ENCODE measurements around the gene TRIO.

The TRIO gene

DNA sequence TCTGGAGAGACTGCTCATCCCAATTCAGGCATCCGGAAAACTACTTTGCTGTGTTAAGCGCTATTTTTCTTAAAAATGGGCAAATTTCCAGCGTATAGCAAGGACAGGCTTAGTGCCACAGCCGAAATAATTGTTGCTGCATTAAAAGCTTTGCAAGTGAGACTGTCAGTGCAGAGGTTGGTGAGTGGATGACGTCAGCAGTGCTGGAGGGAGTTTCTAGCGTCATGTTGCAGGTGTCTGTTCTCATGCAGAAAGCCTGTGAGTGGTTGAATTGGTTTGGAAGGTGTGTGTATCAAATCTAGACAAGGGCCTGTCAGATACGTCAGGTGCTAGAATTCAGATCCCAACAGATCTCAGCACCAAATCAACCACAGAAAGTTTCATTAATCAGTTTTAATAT lies 204.4 kb downstream of the TRIO start:
- TF ChIP-seq, protein P1, sequence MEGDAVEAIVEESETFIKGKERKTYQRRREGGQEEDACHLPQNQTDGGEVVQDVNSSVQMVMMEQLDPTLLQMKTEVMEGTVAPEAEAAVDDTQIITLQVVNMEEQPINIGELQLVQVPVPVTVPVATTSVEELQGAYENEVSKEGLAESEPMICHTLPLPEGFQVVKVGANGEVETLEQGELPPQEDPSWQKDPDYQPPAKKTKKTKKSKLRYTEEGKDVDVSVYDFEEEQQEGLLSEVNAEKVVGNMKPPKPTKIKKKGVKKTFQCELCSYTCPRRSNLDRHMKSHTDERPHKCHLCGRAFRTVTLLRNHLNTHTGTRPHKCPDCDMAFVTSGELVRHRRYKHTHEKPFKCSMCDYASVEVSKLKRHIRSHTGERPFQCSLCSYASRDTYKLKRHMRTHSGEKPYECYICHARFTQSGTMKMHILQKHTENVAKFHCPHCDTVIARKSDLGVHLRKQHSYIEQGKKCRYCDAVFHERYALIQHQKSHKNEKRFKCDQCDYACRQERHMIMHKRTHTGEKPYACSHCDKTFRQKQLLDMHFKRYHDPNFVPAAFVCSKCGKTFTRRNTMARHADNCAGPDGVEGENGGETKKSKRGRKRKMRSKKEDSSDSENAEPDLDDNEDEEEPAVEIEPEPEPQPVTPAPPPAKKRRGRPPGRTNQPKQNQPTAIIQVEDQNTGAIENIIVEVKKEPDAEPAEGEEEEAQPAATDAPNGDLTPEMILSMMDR (IDR thresholded peaks at IDR 0.05; ENCODE audit: insufficient read depth, low read length, poor library complexity, severe bottlenecking) = no peak
- Histone ChIP-seq H3K36me3 (ENCODE audit: control insufficient read depth, insufficient read depth, low read length) (peaks cover 10% of the 10 kb centered on the region), H3K4me3 (replicated peaks; ENCODE audit: low read depth, low read length) (no peak overlapping the region), H3K27me3 (replicated peaks; ENCODE audit: control insufficient read depth, insufficient read depth, low read length) (no peaks in the 10 kb centered on the region)
- no peak for DNase-seq (ENCODE audit: extremely low read depth, insufficient read length)

DNA sequence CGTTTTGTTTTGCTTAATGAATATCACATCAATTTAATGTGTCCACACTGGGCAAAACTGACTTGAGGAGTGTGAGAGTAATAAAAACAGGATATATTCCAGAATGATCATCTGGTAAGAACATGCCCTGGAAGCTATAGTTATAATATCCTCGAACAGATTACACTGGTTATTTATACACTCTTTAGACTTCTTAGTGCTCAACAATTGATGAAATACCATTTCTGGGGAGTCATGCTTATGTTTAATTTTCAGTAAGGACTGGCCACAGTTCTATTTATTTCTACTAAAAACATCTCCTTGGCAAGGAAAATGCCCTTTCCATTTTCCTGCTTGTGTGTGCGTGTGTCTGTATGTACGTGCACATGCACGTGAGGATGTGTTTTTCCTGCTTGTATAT lies 205.0 kb downstream of the TRIO start:
- H3K36me3 ChIP-seq (ENCODE audit: control insufficient read depth, insufficient read depth, low read length) = peaks cover 10% of the 10 kb centered on the region
- no peak overlapping the region for H3K4me3 ChIP-seq (replicated peaks; ENCODE audit: low read depth, low read length)
- TF ChIP-seq, protein P1 (IDR thresholded peaks at IDR 0.05; ENCODE audit: insufficient read depth, low read length, poor library complexity, severe bottlenecking) = no peak
- no peak for DNase-seq (ENCODE audit: extremely low read depth, insufficient read length)
- no peaks in the 10 kb centered on the region for H3K27me3 ChIP-seq (replicated peaks; ENCODE audit: control insufficient read depth, insufficient read depth, low read length)

DNA sequence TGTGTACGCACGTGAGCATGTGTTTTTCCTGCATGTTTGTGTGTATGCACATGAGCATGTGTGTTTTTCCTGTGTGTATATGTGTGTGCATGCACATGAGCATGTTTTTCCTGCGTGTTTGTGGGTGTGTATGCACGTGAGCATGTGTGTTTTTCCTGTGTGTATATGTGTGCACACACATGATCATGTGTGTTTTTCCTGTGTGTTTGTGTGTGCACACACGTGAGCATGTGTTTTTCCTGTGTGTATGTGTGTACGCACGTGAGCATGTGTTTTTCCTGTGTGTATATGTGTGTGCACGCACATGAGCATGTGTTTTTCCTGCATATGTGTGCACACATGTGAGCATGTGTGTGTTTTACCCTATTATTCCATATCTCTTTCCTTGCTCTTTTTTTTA lies 205.9 kb downstream of the TRIO start:
- DNase-seq (ENCODE audit: extremely low read depth, insufficient read length) = no peak
- no peaks in the 10 kb centered on the region for H3K27me3 ChIP-seq (replicated peaks; ENCODE audit: control insufficient read depth, insufficient read depth, low read length)
- peaks cover 10% of the 10 kb centered on the region for H3K36me3 ChIP-seq (ENCODE audit: control insufficient read depth, insufficient read depth, low read length)
- TF ChIP-seq, protein P1 (IDR thresholded peaks at IDR 0.05; ENCODE audit: insufficient read depth, low read length, poor library complexity, severe bottlenecking) = no peak
- no peak overlapping the region for H3K4me3 ChIP-seq (replicated peaks; ENCODE audit: low read depth, low read length)

DNA sequence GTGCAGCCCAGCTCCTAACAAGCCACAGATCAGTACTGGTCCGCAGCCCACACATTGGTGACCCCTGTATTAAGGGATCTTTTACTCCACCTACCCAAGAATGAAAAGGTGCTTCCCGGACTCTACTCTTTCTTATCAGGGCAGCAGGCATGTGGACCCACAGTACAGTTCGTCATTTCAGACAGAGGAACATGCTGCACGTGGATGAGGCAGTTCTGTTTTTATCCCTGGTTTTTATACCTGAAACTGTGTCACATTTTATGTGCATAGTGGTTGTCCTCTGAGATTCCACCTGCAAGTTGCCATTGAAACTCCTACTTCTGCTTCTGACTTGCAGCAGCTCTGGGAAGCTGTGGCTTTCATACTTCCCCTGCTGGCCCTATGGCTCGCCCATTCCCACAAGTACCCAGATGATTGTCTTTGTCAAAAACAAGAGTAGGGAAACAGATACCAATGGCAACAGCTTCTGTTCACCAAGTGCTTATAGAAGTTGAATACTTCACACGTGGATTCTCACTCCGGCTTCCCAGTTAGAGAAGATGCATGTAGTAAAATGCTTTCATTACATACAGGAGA lies 208.0 kb downstream of the TRIO start:
- no peak for DNase-seq (ENCODE audit: extremely low read depth, insufficient read length)
- H3K36me3 ChIP-seq (ENCODE audit: control insufficient read depth, insufficient read depth, low read length) = peaks cover 12% of the 10 kb centered on the region
- no peak overlapping the region for H3K4me3 ChIP-seq (replicated peaks; ENCODE audit: low read depth, low read length)
- no peaks in the 10 kb centered on the region for H3K27me3 ChIP-seq (replicated peaks; ENCODE audit: control insufficient read depth, insufficient read depth, low read length)
- TF ChIP-seq, protein P1 (IDR thresholded peaks at IDR 0.05; ENCODE audit: insufficient read depth, low read length, poor library complexity, severe bottlenecking) = no peak

DNA sequence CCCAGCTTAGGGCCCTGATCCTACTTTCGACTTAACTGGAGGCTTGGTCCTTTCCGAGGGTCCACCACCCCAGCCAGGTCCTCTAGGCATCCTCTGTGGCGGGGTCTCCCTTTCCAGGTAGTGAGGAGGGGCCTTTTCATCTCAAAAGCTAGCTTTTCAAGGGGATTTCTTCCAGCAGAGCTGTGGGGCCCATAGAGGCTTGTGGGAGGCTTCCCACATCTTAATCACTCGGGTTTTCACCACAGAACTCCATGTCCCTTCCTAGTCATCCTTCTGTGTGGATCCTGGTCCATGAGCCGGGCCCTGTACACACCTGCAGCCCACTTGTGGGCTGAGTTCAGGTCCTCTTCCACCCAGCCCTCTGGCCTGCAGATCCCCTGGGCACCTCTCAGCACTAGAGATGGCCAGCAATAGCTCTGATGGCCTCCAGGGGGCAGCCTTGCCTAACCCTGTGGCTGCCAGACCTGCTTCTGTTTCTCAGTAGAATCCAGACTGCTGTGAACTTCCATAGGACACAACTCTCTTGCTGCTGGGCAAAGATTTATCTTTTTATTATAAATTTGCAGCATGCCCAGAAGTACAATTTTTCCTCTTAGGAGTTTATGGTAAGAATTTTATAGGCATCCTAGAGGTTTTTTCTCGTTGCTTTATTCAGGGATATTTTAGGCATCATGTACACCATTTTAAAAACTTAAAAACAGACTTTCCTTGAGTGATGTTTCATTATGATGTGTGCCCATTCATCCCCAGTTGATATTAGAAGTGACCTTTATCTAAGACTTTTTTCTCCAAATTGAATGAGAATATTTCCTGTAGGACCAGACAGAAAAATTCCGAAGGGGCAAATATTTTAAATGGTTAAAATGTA lies 208.9 kb downstream of the TRIO start:
- TF ChIP-seq, protein P1 (IDR thresholded peaks at IDR 0.05; ENCODE audit: insufficient read depth, low read length, poor library complexity, severe bottlenecking) = peak; percentile 96
- Histone ChIP-seq H3K36me3 (ENCODE audit: control insufficient read depth, insufficient read depth, low read length) (peaks cover 10% of the 10 kb centered on the region), H3K27me3 (replicated peaks; ENCODE audit: control insufficient read depth, insufficient read depth, low read length) (no peaks in the 10 kb centered on the region), H3K4me3 (replicated peaks; ENCODE audit: low read depth, low read length) (no peak overlapping the region)
- DNase-seq (ENCODE audit: extremely low read depth, insufficient read length) = peak; percentile 28
